Stimulated activated CD8-positive, alpha-beta memory T cell treated with anti-CD3 and anti-CD28 coated beads, Interleukin-15, amount 100 ng/mL, for 24 hours (primary cell): ENCODE measurements around the gene LYSMD3.

Experiments used
- DNase-seq: peaks from one replicate; pipeline ENCODE4 v3.0.0-alpha.2; 2020; ENCODE audit warnings: low read depth

Gene LYSMD3

GRCh38 chr5:90547072-90547536 lies 17.7 kb upstream of the LYSMD3 start:
- no peak for DNase-seq

GRCh38 chr5:90546216-90546837 lies 16.9 kb upstream of the LYSMD3 start:
- no peak for DNase-seq

GRCh38 chr5:90545511-90545910 lies 16.1 kb upstream of the LYSMD3 start:
- no peak for DNase-seq

- no peak for DNase-seq
These were observed 13.6 kb upstream of the LYSMD3 start for GRCh38 chr5:90542827-90543519.

- DNase-seq = no peak
These were observed 5.5 kb upstream of the LYSMD3 start for GRCh38 chr5:90534922-90535321.

- no peak for DNase-seq
These were observed 4.4 kb upstream of the LYSMD3 start for GRCh38 chr5:90533794-90534193.

- no peak for DNase-seq
These were observed 1.5 kb upstream of the LYSMD3 start for GRCh38 chr5:90530736-90531487.

GRCh38 chr5:90529939-90530677 lies 724 bp upstream of the LYSMD3 start:
- DNase-seq = peak; percentile 25

- no peak for DNase-seq
These were observed 687 bp downstream of the LYSMD3 start for GRCh38 chr5:90528601-90529193.

- no peak for DNase-seq
These were observed 10.3 kb downstream of the LYSMD3 start for GRCh38 chr5:90519081-90519480.

GRCh38 chr5:90518661-90519060 lies 10.7 kb downstream of the LYSMD3 start:
- DNase-seq = no peak

GRCh38 chr5:90514520-90514919 lies 14.9 kb downstream of the LYSMD3 start:
- DNase-seq = no peak

- no peak for DNase-seq
These were observed 18.9 kb downstream of the LYSMD3 start for GRCh38 chr5:90510438-90510837.

GRCh38 chr5:90506221-90506620 lies 23.2 kb downstream of the LYSMD3 start:
- no peak for DNase-seq

GRCh38 chr5:90504743-90505142 lies 24.6 kb downstream of the LYSMD3 start:
- DNase-seq = no peak

GRCh38 chr5:90503596-90503995 lies 25.8 kb downstream of the LYSMD3 start:
- no peak for DNase-seq

GRCh38 chr5:90495146-90495545 lies 34.2 kb downstream of the LYSMD3 start:
- no peak for DNase-seq

GRCh38 chr5:90494043-90494442 lies 35.3 kb downstream of the LYSMD3 start:
- no peak for DNase-seq

- no peak for DNase-seq
These were observed 40.6 kb downstream of the LYSMD3 start for GRCh38 chr5:90488791-90489190.

- DNase-seq = no peak
These were observed 44.8 kb downstream of the LYSMD3 start for GRCh38 chr5:90484540-90484939.

GRCh38 chr5:90483206-90483605 lies 46.2 kb downstream of the LYSMD3 start:
- DNase-seq = no peak

GRCh38 chr5:90480699-90481098 lies 48.7 kb downstream of the LYSMD3 start:
- DNase-seq = no peak
